Measurements from ENCODE around the gene PTPN13.

Gene PTPN13

GRCh38 chr4:86594559-86595425 is 677 bp downstream of the PTPN13 start:
- Histone ChIP-seq H3K9me3 (ENCODE audit: control insufficient read depth, low read depth, low read length) (no peaks in the 10 kb centered on the region), H3K4me3 (ENCODE audit: low read length) (peak overlapping the region; percentile 100), H3K27me3 (ENCODE audit: control insufficient read depth, insufficient read depth, low read length) (no peaks in the 10 kb centered on the region), H3K4me1 (ENCODE audit: control insufficient read depth, low read depth, low read length) (peaks cover 32% of the 10 kb centered on the region), H3K27ac (ENCODE audit: low read length) (peak overlapping the region; percentile 57), H3K36me3 (ENCODE audit: control insufficient read depth, low read depth, low read length) (no peaks in the 10 kb centered on the region), H3K9ac (ENCODE audit: low read length) (peak overlapping the region; percentile 92)

GRCh38 chr4:86595426-86595805 is 1.3 kb downstream of the PTPN13 start:
- no peaks in the 10 kb centered on the region for H3K36me3 ChIP-seq (ENCODE audit: control insufficient read depth, low read depth, low read length)
- no peaks in the 10 kb centered on the region for H3K9me3 ChIP-seq (ENCODE audit: control insufficient read depth, low read depth, low read length)
- peaks cover 35% of the 10 kb centered on the region for H3K4me1 ChIP-seq (ENCODE audit: control insufficient read depth, low read depth, low read length)
- peak overlapping the region; percentile 100 for H3K4me3 ChIP-seq (ENCODE audit: low read length)
- H3K9ac ChIP-seq (ENCODE audit: low read length) = peak overlapping the region; percentile 92
- H3K27me3 ChIP-seq (ENCODE audit: control insufficient read depth, insufficient read depth, low read length) = no peaks in the 10 kb centered on the region
- no peak overlapping the region for H3K27ac ChIP-seq (ENCODE audit: low read length)

GRCh38 chr4:86596807-86597206 is 2.7 kb downstream of the PTPN13 start:
- Histone ChIP-seq H3K36me3 (ENCODE audit: control insufficient read depth, low read depth, low read length) (no peaks in the 10 kb centered on the region), H3K4me1 (ENCODE audit: control insufficient read depth, low read depth, low read length) (peaks cover 35% of the 10 kb centered on the region), H3K9me3 (ENCODE audit: control insufficient read depth, low read depth, low read length) (no peaks in the 10 kb centered on the region), H3K27ac (ENCODE audit: low read length) (no peak overlapping the region), H3K27me3 (ENCODE audit: control insufficient read depth, insufficient read depth, low read length) (no peaks in the 10 kb centered on the region), H3K9ac (ENCODE audit: low read length) (no peak overlapping the region), H3K4me3 (ENCODE audit: low read length) (no peak overlapping the region)

- Histone ChIP-seq H3K9ac (ENCODE audit: low read length) (no peak overlapping the region), H3K36me3 (ENCODE audit: control insufficient read depth, low read depth, low read length) (no peaks in the 10 kb centered on the region), H3K4me3 (ENCODE audit: low read length) (no peak overlapping the region), H3K9me3 (ENCODE audit: control insufficient read depth, low read depth, low read length) (no peaks in the 10 kb centered on the region), H3K4me1 (ENCODE audit: control insufficient read depth, low read depth, low read length) (peaks cover 25% of the 10 kb centered on the region), H3K27ac (ENCODE audit: low read length) (no peak overlapping the region), H3K27me3 (ENCODE audit: control insufficient read depth, insufficient read depth, low read length) (no peaks in the 10 kb centered on the region)
Observed at GRCh38 chr4:86600007-86600653, 6.0 kb downstream of the PTPN13 start.

- Histone ChIP-seq H3K27me3 (ENCODE audit: control insufficient read depth, insufficient read depth, low read length) (no peaks in the 10 kb centered on the region), H3K9me3 (ENCODE audit: control insufficient read depth, low read depth, low read length) (no peaks in the 10 kb centered on the region), H3K4me1 (ENCODE audit: control insufficient read depth, low read depth, low read length) (peaks cover 9% of the 10 kb centered on the region), H3K4me3 (ENCODE audit: low read length) (no peak overlapping the region), H3K9ac (ENCODE audit: low read length) (no peak overlapping the region), H3K36me3 (ENCODE audit: control insufficient read depth, low read depth, low read length) (no peaks in the 10 kb centered on the region), H3K27ac (ENCODE audit: low read length) (no peak overlapping the region)
Observed at GRCh38 chr4:86603311-86603885, 9.3 kb downstream of the PTPN13 start.

GRCh38 chr4:86606809-86607208 is 12.7 kb downstream of the PTPN13 start:
- Histone ChIP-seq H3K27ac (ENCODE audit: low read length) (no peak overlapping the region), H3K4me1 (ENCODE audit: control insufficient read depth, low read depth, low read length) (peaks cover 5% of the 10 kb centered on the region), H3K9me3 (ENCODE audit: control insufficient read depth, low read depth, low read length) (no peaks in the 10 kb centered on the region), H3K9ac (ENCODE audit: low read length) (no peak overlapping the region), H3K36me3 (ENCODE audit: control insufficient read depth, low read depth, low read length) (no peaks in the 10 kb centered on the region), H3K27me3 (ENCODE audit: control insufficient read depth, insufficient read depth, low read length) (no peaks in the 10 kb centered on the region), H3K4me3 (ENCODE audit: low read length) (no peak overlapping the region)

GRCh38 chr4:86608757-86609375 is 14.8 kb downstream of the PTPN13 start:
- Histone ChIP-seq H3K4me1 (ENCODE audit: control insufficient read depth, low read depth, low read length) (peaks cover 5% of the 10 kb centered on the region), H3K27me3 (ENCODE audit: control insufficient read depth, insufficient read depth, low read length) (no peaks in the 10 kb centered on the region), H3K36me3 (ENCODE audit: control insufficient read depth, low read depth, low read length) (no peaks in the 10 kb centered on the region), H3K9ac (ENCODE audit: low read length) (no peak overlapping the region), H3K4me3 (ENCODE audit: low read length) (no peak overlapping the region), H3K9me3 (ENCODE audit: control insufficient read depth, low read depth, low read length) (no peaks in the 10 kb centered on the region), H3K27ac (ENCODE audit: low read length) (no peak overlapping the region)

- Histone ChIP-seq H3K4me3 (ENCODE audit: low read length) (no peak overlapping the region), H3K4me1 (ENCODE audit: control insufficient read depth, low read depth, low read length) (no peaks in the 10 kb centered on the region), H3K9ac (ENCODE audit: low read length) (no peak overlapping the region), H3K36me3 (ENCODE audit: control insufficient read depth, low read depth, low read length) (no peaks in the 10 kb centered on the region), H3K27me3 (ENCODE audit: control insufficient read depth, insufficient read depth, low read length) (no peaks in the 10 kb centered on the region), H3K9me3 (ENCODE audit: control insufficient read depth, low read depth, low read length) (no peaks in the 10 kb centered on the region), H3K27ac (ENCODE audit: low read length) (no peak overlapping the region)
Observed at GRCh38 chr4:86611757-86612156, 17.6 kb downstream of the PTPN13 start.

- Histone ChIP-seq H3K36me3 (ENCODE audit: control insufficient read depth, low read depth, low read length) (no peaks in the 10 kb centered on the region), H3K4me3 (ENCODE audit: low read length) (no peak overlapping the region), H3K27me3 (ENCODE audit: control insufficient read depth, insufficient read depth, low read length) (no peaks in the 10 kb centered on the region), H3K27ac (ENCODE audit: low read length) (no peak overlapping the region), H3K4me1 (ENCODE audit: control insufficient read depth, low read depth, low read length) (no peaks in the 10 kb centered on the region), H3K9me3 (ENCODE audit: control insufficient read depth, low read depth, low read length) (no peaks in the 10 kb centered on the region), H3K9ac (ENCODE audit: low read length) (no peak overlapping the region)
Observed at GRCh38 chr4:86613734-86614133, 19.6 kb downstream of the PTPN13 start.

GRCh38 chr4:86614865-86615264 is 20.8 kb downstream of the PTPN13 start:
- no peaks in the 10 kb centered on the region for H3K4me1 ChIP-seq (ENCODE audit: control insufficient read depth, low read depth, low read length)
- no peaks in the 10 kb centered on the region for H3K9me3 ChIP-seq (ENCODE audit: control insufficient read depth, low read depth, low read length)
- H3K9ac ChIP-seq (ENCODE audit: low read length) = no peak overlapping the region
- H3K36me3 ChIP-seq (ENCODE audit: control insufficient read depth, low read depth, low read length) = no peaks in the 10 kb centered on the region
- no peak overlapping the region for H3K4me3 ChIP-seq (ENCODE audit: low read length)
- H3K27ac ChIP-seq (ENCODE audit: low read length) = no peak overlapping the region
- no peaks in the 10 kb centered on the region for H3K27me3 ChIP-seq (ENCODE audit: control insufficient read depth, insufficient read depth, low read length)

- H3K36me3 ChIP-seq (ENCODE audit: control insufficient read depth, low read depth, low read length) = no peaks in the 10 kb centered on the region
- H3K27me3 ChIP-seq (ENCODE audit: control insufficient read depth, insufficient read depth, low read length) = no peaks in the 10 kb centered on the region
- H3K27ac ChIP-seq (ENCODE audit: low read length) = no peak overlapping the region
- no peaks in the 10 kb centered on the region for H3K4me1 ChIP-seq (ENCODE audit: control insufficient read depth, low read depth, low read length)
- no peaks in the 10 kb centered on the region for H3K9me3 ChIP-seq (ENCODE audit: control insufficient read depth, low read depth, low read length)
- no peak overlapping the region for H3K4me3 ChIP-seq (ENCODE audit: low read length)
- no peak overlapping the region for H3K9ac ChIP-seq (ENCODE audit: low read length)
Observed at GRCh38 chr4:86615501-86615900, 21.4 kb downstream of the PTPN13 start.

Data from iPS-18a (cell line).